CD4-positive, alpha-beta T cell treated with Interferon alpha-2 for 1 hour (primary cell): Measurements from ENCODE around the gene SLC22A25.

Source experiments
- DNase-seq, 2 donors: peaks; one replicate each; pipeline ENCODE4 v3.0.0-alpha.2; 2020 to 2022

SLC22A25 gene

DNA sequence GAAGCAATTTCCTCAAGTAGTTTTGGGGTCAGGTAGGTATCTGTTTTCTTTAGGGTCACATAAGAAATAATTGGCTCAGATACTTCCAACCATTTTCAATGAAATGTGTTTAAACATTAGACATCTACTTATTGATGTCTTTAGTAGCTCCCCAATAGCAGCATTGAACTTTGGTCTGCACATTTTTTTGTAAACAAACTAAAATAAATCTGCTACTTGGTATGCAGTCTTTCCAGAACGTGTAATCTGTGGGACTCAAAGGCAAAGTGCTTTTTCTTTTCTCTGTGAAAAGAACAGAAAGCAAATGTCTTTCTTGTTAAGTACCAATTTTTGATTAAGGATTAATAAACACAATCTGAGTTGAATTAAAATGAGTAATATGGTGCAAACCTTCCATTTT, 13.6 kb downstream of the SLC22A25 start:
- no peak for DNase-seq

DNA sequence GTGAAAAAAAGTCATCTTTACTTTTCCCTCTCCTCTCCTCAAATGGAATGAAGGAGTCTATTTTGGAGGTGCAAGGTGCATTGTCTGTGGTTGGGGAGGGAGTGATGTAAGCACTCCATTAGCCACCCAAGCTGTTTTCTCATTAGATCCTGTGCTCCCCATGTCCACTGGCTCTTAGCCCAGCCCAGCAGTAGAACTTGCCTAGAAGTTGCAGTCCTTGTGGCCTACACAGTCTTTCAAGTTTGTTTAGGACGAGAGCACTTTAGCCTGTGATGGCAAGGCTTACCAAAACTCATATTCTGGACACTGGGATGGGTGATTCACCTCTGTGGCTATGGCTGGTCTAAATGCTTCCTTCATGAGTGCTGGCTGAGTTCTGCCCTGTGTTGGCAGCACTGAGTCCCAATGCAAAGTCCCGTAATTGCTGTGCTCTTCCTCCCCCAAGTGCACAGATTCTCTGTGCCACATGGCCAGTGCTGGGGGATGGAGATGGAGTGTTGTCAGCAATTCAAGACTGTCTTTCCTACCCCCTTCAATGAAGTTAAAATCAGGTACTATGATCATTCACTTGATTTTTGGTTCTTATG, 15.8 kb downstream of the SLC22A25 start:
- DNase-seq: no peak

DNA sequence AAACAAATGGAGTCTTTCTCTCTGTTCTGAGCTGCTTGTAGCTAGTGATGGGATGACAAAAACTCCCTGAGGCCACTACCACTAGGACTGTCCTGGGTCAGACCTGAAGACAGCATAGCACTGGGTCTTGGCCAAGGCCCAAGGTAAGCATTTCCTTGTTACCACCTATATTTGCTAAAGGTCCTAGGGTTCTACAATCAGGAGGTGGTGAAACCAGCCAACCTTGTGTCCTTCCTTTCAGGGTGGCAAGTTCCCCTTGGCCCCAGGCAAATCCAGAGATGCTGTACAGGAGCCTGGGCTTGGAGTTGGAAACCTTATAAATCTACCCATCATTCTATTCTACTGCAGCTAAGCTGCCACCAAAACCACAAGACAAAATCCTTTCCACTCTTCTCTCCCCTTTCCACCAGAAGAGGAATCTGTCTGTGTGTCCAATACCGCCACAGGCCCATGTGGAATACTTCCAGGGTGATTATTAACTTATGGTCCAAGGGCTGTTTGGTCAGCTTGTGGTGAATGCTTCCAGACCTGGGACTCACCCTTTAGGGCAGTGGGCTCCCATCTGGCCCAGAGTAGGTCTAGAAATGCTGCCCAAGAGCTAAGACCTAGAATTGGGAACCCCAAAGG, 16.8 kb downstream of the SLC22A25 start:
- DNase-seq: no peak

DNA sequence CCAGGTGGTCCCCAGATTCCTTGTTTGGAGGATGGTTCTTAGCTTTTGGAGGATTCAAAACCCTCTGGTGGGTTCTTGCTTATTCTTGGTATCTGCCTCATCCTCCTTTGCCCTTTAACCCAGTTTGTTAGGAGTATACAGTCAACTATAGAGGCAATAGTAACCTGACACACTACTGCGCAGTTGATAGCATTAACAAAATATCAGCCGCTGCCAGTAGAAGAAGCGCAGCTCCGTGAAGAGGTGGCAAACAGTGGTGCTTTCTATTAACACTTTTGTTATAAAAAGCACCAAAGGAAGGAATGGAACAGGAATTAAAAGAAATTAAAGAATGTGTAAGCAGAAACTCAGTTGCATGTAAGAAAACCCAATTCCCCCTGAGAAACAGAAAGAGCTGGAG, 29.3 kb downstream of the SLC22A25 start:
- DNase-seq: no peak

DNA sequence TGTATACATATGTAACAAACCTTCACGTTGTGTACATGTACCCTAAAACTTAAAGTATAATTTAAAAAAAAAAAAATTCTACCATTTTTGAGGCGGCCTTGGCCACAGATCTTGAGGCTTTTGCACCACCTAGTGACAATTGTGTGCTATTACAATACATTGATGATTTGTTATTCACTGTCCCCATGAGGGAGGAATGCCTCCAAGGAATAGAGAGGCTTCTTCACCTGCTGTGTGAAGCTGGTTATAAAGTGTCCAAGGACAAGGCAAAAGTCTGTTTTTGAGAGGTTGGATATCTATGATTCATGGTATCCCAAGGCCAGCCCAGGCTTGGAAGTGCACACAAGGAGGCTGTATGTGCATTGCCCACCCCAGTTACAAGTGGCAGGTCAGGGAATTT, 30.7 kb downstream of the SLC22A25 start:
- peak in 1 of 2 donors; percentile 49 for DNase-seq

DNA sequence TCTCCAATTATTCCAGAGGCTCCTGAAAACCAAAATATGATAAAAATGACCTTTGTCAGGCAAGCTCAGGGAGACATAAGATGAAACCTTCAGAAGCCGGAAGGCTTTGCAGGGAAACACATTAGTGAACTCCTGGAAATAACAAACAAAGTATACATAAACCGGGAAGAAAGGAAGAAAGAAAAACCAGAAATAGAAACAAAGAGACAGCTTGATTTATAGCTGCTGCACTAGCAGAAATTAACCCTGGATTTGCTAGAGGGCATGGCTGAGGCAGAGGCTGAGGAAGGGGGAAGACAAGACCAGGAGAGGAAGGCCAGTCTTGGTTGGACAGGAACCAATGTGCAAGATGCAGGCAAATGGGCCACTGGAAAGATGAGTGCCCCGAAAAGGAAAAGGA, 33.3 kb downstream of the SLC22A25 start:
- DNase-seq: no peak
